NCI-H526 treated with DMSO at 0.1 percent for 48 hours (cell line): ENCODE measurements around the gene PDE4D.

Experiments
- DNase-seq: peaks from one replicate; lab custom pipeline; 2025; lab: John Stamatoyannopoulos, UW

Gene PDE4D

DNA sequence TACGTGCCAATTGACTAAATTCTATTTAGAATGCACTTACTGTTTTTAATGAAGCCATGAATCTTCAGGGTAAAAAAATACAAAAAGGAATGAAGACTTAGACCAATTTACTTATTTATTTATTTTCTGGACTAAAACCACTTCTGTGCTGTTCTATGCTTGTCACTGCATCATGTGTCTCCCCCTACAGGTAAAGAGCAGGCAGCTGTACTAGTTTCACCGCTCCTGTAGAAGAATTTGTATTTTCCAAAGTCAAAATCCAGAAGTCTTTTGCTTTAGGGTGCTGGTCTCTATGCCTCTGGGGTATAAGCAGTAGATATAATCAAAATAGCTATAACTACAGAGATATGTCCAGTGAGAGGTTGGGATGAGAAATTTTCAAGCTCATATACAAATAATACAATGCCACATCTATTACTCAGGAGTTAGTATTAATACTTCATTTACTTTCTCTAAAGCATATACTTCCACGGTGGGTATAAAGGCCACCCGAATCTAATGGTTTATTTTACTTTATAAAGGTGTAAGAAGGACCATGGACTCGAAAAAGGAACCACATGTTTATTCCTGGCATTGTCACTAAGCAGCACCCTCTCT lies 719.2 kb downstream of the PDE4D start:
- DNase-seq, result no peak

DNA sequence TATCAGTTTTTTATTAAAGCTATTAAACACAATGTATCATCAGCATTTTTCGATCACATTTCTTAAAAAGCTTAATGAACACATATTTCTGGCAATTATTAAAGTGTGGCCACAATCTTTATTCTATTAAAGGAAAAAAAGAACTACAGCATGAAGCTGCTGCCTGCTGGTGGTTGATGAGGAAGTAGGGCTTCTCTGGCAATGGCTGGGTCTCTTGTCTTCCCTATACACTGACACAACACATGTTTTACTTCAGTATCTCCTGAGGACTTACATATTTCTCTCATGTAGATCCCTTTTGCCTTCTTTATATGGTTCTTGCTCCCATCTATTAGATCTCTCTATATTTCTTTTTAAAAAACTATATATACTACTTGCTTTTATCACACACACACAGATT lies 719.9 kb downstream of the PDE4D start:
- DNase-seq, result no peak

DNA sequence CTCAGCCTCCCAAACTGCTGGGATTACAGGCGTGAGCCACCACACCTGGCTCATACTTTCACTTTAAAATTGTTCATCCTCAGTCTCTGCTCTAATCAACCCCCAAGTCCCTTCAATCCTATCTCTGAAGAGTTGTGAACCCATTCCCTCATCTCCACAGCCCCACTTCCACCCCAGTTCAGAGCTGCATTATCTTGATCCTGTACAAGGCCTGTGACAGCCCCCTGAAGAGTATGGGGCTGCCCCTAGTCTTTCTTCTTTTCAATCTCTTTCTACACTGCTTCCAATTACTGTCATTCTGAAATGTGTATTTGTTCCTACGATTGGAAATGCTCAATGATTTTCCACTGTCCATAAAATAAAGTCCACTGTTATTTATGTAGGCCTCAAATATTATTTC lies 722.4 kb downstream of the PDE4D start:
- DNase-seq, result no peak

DNA sequence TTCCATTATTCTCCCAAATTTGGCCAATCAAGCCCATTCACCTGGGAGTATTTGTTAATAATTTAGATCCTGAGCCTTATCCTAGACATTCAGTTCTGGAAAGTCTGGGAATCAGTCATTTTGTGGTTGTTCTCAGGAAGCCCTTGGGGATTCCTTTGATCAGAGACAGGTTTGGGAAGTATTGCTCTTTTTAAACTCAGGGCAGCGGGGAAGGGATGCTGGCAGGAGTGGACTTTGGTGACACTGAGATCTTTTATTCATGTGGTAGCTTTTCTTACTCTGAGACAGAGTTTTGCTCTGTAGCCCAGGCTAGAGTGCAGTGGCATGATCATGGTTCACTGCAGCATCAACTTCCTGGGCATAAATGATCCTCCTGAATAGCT lies 723.8 kb downstream of the PDE4D start:
- no peak for DNase-seq

DNA sequence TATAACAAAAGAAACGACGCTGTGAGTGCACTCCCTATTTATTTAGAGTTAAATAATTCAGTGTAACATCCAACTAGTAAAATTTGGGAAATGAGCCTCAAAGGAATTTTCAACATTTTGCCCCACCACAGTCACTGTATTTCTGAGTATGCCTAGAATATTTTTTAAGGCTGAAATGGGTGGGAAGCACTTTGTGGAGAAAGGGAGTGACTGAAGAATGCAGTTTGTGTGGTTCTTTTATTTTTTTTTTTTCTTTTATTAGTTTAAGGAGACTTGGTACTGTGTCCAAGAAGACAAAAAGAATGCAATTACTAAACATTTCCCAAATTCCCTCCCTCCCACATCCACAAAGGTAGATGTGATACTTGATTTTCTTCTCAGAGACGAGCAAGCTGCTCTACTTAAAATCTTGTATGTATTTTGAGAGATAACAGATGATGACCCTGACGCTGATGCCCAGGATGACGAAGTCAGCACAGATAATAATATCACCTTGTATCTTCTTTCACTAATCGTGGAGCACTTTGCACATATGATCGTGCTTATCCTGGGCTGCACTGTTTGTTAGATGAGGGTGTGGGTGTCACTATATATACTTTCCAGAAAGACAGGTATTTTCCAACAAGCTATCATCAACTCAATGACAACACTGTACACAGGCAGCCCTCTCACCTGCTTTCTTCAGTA lies 724.3 kb downstream of the PDE4D start:
- DNase-seq, result no peak

DNA sequence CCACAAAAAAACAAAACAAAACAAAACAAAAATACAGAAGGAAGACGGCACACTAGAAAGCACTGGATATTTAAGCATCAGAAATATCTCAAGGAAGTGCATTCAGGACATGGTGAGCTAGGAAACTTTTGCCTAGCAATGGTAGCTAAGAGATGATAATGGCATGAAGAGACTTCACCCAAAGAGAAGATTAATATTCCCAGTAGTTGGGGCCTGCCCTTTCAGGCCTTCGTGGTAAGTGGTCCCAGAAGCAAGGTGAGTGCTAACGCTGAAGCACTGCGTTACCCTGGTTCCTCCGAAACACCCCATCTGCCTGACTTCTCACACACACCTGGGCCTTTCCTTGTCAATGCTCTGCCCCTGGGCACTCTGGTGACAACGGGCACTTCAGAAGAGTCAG lies 725.5 kb downstream of the PDE4D start:
- DNase-seq, result no peak

DNA sequence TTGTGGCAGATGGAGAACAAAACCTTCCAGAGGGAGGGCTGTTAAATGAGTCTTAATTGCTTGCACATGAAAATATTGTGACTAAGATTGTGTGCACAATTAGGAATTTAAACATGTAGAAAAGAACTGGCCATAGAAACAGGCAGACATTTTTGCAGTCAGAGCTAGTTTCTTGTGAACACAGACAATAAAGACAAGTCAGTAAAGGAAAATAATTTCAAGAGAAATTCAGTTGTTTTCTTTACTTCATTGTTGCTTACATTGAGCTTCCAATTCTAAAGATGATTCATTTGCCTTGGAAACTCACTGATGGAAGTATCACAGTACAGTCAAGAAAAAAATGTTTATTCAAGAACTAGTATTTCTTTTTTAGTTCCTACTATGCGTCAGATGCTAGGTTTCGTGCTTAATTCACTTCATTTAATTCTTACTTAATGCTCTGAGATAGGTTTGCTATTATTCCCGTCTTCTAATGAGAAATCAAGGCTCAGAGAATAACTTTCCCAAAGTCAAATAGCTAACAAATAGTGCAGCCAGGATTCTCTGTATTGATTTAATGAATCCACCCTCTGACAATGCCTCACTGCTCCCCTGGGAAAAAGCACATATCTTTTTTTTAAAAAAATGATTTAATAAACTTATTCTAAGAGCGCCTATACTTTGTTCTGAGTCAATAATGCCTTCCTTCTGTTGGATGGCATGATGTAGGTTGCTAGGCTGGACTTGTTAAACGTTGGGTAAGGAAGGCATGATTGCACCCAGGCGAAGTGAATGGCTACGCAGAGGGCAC lies 729.3 kb downstream of the PDE4D start:
- DNase-seq, result no peak

DNA sequence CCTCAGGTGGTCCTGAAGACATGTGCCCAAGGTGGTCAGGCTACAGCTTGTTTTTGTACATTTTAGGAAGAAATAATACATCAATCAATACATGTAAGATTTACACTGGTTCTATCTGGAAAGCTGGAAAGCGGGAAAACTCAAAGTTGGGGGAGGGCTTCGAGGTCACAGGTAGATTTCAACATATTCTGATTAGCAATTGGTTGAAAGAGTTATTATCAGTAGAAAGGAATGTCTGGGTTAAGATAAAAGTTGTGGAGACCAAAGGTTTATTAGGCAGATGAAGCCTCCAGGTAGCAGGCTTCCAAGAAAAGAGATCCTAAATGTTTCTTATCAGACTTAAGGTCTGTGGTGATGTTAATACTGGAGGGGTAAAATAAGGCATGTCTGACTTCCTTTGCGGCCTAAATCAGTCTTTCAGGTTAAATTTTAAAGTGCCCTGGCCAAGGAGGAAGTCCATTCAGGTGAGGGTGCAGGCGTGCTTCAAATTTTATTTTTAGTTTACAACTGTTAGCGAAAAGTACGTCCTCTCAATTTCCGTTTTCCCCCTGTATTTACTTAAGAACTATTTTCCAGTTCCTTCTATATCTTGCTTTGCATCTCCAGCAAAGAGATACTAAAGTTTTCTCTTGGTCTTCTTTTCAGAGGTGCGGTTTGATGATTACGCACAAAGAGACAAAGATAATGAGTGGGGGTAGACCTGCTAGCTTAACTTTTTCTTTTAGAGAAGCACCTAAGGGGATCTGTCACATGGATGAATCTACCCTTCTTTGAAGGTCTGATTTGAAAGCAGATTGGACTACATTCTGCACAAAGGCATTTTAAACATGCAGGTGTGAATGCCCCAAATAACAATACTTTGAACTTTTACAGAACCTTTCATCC lies 732.1 kb downstream of the PDE4D start:
- DNase-seq, result no peak

DNA sequence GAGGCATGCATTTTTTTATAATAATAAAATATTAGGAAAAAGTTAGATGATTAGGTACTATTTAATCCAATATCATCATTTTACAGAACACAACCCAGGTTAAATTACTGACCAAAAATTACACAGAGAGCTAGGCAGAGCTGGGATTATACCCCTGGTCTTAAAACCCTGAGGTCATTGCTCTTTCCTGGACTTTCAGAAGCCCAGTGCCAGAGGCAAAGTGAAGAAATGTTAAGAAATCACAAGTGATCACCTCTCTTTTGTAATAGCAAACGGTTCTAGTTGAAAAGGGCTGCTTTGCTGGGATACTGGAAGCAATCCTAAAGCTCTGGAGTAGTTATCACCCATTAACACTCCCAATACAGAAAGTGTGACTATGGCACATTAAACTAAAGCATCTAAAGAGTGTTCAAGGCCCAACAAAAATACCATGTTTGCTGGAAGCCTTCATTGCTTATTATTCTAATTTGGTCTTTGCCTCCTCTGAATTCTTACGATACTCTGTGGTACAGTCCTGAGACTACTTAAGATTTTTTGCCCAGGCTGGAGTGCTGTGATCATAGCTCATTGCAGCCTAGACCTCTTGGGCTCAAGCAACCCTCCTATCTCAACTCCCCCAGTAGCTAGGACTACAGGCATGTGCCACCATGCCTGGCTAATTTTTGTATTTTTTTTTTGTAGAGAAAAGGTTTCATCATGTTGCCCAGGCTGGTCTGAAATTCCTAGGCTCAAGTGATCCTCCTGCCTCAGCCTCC lies 734.7 kb downstream of the PDE4D start:
- no peak for DNase-seq

DNA sequence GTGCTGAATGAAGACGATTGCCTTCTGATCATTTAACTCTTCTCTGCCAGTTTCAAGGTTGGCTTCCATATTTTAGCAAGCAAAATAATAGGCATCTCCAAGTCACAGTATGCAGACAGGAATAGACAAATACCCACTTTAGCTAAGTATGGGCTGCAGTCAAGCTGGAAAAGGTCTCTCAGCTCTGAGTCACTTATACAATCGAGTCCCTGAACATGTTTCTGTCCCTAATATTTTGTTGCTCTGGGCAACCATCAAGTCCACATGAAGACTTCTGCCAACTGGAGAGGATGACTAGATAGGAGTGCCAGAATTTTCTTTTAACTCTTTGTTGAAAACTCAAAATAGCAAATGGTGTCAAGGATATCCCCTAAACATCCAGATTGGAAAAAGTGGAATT lies 735.4 kb downstream of the PDE4D start:
- DNase-seq, result no peak

DNA sequence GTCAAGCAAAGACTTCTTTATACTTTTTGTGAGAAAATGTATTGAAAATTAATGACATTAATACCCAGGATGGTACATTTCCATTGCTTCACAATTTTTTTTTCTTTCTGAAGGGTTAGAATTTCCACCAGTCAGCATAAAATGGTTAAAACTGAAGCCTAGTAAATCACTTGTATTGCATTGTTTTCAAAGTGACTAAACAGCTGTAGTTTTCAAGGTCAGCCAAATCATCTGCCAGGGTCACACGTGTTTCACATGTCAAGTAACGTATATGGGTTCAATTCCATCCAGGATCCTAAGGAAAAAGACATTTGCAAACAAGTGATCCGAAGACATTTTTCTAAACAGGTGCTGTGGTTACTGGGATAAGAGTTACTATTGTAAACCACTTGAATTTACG lies 736.5 kb downstream of the PDE4D start:
- no peak for DNase-seq

DNA sequence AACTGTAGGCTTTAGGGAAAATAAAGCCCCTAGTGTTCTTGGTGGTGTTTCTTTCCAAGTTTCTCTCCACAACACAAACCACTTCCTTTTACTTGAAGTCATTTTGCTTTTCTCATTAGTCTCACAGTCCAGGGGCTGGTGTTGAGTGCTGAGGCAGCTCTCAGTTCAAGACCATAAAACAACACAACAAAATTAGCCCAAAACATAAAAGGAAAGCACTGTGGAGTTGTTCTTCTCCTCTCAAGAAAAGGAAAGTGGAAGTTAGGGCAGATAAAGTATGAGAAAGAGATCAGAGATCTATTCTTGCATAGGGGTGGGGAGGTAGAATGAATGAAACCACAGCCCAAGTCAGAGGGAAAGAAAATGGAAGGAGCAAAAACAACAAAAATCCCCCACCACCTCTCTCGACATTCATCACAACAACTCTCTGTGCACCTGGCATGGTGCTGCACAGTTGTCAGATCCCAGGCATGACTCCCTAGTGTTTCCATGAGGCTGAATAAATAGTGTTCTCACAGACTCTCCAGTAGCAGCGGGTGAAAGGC lies 740.8 kb downstream of the PDE4D start:
- no peak for DNase-seq

DNA sequence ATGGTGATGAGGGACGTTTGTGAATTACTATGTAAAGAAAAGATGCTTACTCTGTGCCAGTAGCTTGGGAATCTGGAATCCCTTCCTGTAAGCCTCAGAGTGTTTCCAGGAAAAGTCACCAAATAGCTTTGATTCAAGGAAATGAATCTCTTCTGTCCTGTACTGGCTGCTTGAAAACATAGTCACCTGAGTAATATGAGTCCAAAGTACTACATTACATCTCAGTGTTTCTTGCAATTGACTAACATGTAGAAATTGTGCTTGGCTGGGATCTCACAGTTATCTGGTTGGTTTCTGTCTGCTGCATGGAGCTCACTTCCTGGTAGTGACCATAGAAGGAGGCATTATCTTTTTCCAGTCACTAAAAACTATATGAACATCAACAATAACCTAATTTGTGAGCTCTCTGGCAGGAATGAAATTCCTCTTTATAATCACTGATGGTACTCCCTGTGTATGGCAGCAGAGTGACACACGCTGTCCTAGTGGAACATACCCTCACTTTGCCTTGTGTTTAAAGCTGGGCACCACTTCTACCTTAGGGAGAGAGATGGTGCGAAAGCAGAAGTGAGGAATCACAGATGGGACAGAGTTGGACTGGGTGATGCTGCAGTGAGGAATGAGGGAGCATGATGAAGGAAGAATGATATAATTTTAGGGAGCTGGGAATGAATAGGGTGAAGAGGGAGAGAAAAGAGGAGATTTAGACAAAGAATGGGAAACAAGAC lies 742.2 kb downstream of the PDE4D start:
- DNase-seq, result no peak

DNA sequence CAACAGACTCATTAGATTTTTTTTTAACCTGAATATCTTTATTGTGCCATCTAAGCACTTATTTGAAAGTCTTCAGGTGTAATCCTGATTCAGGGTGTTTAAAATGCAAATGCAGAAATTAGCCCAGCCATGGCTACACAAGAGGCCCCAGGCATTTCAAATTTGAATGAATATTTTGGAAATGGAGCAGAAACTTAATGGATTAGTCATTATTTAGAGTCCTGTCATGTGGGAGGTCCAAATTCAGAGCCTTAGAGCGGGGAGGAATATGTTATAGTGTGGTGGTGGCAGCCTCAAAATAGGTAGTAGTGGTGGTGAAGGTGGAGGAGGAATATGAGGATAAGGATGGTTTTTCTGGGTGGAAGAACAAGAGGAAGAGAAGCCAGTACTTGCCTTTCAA lies 743.7 kb downstream of the PDE4D start:
- DNase-seq, result no peak

DNA sequence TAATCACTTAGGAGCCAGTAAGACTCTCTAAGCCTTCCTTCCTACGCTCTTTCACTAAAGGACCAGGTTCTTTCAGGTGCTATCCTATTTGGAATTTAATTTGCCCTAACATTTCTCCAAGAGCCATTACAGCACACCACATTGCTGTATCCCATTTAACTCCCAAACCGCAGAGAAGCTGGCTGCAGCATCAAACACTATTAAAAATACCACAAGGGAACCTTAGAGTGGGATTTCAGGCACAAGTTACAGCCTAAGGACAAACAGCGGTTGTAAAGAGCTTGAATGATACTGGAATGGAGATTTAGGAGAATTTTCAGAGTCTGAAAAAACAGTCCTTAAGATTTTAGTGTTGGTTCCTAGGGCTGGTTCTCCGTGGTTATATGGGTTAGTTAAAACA lies 744.3 kb downstream of the PDE4D start:
- no peak for DNase-seq

DNA sequence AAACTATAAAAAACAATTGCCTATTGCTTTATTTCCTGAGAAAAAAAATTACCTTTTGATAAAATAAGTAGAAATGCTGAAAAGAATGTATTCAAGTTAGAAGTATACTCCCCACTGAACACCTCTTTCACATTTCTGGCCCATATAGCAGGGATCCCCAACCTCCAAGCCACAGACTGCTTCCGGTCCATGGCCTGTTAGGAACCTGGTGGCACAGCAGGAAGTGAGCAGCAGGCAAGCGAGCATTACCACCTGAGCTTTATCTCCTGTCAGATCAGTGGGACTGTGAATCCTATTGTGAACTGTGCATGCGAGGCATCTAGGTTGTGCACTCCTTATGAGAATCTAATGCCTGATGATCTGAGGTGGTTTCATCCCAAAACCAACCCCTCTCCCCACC lies 746.8 kb downstream of the PDE4D start:
- DNase-seq, result no peak

DNA sequence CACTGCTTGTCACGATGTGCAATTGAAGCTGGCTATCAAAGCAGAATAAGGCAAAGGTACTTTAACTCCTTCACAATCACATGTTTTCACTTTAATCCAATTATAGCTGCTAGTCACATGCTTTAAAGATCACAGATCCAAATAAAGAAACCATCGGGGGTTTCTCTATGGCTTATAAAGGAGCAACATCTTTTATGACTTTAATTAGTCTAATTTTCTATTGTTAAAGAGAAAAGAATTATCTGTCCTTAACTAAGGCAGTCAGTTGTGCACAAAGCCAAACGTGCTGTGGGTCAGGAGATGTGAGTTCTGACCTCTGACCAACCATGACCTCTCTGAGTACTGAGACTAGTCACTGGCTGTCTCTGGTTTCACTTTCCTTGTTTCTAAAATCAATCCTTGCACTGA lies 749.6 kb downstream of the PDE4D start:
- no peak for DNase-seq

DNA sequence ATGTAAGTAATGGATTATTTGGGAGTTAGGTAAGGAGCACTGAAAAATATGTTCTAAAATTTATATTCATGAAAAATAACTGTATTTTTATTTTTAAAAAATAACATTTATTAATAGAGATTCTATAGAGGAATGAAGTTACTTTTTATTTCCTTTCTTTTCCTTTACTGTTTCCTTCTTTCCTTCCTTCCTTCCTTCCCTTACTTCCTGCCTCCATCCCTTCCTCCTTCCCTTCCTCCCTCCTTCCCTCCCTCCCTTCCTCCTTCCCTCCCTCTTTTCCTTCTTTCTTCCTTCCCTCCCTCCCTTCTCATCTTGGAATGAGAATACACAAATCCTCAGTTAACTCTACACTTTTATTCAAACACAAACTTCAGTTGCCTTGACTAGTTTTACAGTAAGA lies 750.6 kb downstream of the PDE4D start:
- DNase-seq, result no peak

DNA sequence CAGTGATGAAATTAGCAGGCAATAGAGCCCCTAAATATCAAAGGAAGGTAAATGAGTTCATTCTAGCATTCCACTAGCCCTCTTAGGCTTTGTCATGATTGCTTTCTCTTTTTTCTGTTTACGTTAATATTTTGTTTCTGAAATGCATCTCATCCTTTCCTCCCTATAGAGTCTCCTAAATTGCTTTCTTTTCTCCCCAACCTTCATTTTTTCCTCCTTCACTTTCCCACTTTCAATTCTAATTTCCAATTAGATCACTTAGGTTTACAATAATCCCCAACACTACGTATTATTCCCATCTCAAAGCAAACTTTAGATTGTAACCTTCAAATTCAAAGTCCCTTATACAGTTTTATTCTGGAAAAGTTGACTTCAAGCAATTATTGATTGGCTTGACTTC lies 751.4 kb downstream of the PDE4D start:
- no peak for DNase-seq

DNA sequence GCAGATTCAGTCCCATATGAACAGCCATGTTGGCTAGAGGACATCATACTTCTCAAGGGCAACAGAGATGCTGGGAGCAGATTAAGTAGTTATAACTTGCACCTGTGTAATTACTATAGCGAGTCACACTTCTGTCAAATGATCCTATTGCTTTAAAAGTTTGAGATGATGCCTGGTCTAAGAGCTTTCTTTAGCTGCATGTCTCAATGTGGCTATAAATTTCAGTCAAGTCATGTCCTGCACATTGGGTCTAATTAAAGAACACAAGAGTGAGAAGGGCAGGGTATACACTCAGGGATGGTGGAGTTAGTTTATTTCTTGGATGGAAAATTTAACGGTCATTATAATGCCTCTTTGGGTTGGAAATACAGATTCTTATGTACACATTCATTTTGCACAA lies 753.4 kb downstream of the PDE4D start:
- no peak for DNase-seq

DNA sequence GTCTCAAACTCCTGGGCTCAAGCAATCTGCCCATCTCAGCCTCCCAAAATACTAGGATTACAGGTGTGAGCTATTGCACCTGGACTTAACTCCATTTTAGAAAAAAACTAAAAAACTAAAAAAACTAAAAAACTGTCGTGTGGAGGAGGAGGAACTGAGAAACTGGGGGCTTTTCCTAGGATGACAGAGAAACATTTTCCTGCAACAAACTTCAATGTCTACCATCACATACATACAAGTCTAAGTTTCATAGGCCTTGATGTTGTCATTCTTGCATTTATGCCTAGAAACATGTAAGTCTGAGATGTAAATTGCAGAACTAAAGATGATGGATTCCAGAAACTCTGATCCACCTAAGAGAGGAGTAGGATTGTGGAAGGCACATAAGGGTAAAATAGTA lies 753.8 kb downstream of the PDE4D start:
- DNase-seq, result no peak
